ENCODE results near the gene PTPRG. TPM values are rescaled to one million over a fixed set of nuclear protein-coding genes. Genes with fewer than 3 reads are reported as not detected.

PTPRG gene
- total and polyA plus RNA-seq, 2 experiments from 2014 or later, result 24.4 to 131 TPM

DNA sequence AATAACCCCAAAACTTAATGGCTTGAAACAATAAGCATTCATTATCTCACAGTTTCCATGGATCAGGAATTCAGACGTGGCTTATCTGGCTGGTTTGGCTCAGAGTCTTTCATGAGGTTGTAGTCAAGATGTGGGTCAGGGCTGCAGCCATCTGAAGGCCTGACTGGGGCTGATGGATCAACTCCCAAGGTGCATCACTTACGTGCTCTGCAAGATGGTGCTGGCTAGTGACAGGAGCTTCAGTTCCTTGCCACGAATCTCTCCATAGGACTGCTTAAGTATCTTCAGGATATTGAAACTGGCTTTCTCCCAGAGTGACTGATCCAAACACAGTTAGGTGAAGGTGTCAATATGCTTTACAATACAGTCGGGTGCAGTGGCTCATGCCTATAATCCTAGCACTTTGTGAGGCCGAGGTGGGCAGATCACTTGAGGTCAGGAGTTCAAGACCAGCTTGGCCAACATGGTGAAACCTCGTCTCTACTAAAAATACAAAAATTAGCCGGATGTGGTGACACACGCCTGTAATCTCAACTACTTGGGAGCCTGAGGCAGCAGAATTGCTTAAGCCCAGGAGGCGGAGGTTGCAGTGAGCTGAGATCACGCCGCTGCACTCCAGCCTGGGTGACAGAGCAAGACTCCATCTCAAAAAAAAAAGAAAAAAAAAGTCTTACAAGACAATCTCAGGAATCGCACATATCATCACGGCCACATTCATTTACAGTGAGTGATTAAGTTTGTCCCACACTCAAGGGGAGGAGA lies 28.5 kb upstream of the PTPRG start:
- Histone ChIP-seq H3K79me2 (replicated peaks; ENCODE audit: insufficient read depth) (no peaks in the 10 kb centered on the region), H4K20me1 (replicated peaks; ENCODE audit: insufficient read depth) (no peaks in the 10 kb centered on the region), H3K4me1 (ENCODE audit: insufficient read depth) (peaks cover 15% of the 10 kb centered on the region), H3K4me3 (no peak overlapping the region), H3K27me3 (ENCODE audit: insufficient read depth) (no peaks in the 10 kb centered on the region), H3F3A (replicated peaks; ENCODE audit: low read depth) (no peaks in the 10 kb centered on the region), H3K4me2 (no peak overlapping the region), H2AFZ (no peak overlapping the region), H3K9me2 (ENCODE audit: insufficient read depth) (no peaks in the 10 kb centered on the region), H3K36me3 (ENCODE audit: insufficient read depth) (no peaks in the 10 kb centered on the region), H3K27ac (ENCODE audit: low read depth) (no peak overlapping the region)
- no peak overlapping the region for H3K27ac Mint-ChIP-seq
- ATAC-seq (no peak), DNase-seq (ENCODE audit: low spot score) (no peak)
- no peak for TF ChIP-seq JUNB (IDR thresholded peaks at IDR 0.05; ENCODE audit: unreplicated experiment)
- no peak for TF ChIP-seq ZNF114 (CRISPR knock-in tag; IDR thresholded peaks at IDR 0.05)
- TF ChIP-seq, protein P1, sequence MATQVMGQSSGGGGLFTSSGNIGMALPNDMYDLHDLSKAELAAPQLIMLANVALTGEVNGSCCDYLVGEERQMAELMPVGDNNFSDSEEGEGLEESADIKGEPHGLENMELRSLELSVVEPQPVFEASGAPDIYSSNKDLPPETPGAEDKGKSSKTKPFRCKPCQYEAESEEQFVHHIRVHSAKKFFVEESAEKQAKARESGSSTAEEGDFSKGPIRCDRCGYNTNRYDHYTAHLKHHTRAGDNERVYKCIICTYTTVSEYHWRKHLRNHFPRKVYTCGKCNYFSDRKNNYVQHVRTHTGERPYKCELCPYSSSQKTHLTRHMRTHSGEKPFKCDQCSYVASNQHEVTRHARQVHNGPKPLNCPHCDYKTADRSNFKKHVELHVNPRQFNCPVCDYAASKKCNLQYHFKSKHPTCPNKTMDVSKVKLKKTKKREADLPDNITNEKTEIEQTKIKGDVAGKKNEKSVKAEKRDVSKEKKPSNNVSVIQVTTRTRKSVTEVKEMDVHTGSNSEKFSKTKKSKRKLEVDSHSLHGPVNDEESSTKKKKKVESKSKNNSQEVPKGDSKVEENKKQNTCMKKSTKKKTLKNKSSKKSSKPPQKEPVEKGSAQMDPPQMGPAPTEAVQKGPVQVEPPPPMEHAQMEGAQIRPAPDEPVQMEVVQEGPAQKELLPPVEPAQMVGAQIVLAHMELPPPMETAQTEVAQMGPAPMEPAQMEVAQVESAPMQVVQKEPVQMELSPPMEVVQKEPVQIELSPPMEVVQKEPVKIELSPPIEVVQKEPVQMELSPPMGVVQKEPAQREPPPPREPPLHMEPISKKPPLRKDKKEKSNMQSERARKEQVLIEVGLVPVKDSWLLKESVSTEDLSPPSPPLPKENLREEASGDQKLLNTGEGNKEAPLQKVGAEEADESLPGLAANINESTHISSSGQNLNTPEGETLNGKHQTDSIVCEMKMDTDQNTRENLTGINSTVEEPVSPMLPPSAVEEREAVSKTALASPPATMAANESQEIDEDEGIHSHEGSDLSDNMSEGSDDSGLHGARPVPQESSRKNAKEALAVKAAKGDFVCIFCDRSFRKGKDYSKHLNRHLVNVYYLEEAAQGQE (IDR thresholded peaks at IDR 0.05; ENCODE audit: unreplicated experiment), result no peak
- TF ChIP-seq NANOG (IDR thresholded peaks at IDR 0.05; ENCODE audit: borderline replicate concordance), result no peak
- TF ChIP-seq, protein P2, sequence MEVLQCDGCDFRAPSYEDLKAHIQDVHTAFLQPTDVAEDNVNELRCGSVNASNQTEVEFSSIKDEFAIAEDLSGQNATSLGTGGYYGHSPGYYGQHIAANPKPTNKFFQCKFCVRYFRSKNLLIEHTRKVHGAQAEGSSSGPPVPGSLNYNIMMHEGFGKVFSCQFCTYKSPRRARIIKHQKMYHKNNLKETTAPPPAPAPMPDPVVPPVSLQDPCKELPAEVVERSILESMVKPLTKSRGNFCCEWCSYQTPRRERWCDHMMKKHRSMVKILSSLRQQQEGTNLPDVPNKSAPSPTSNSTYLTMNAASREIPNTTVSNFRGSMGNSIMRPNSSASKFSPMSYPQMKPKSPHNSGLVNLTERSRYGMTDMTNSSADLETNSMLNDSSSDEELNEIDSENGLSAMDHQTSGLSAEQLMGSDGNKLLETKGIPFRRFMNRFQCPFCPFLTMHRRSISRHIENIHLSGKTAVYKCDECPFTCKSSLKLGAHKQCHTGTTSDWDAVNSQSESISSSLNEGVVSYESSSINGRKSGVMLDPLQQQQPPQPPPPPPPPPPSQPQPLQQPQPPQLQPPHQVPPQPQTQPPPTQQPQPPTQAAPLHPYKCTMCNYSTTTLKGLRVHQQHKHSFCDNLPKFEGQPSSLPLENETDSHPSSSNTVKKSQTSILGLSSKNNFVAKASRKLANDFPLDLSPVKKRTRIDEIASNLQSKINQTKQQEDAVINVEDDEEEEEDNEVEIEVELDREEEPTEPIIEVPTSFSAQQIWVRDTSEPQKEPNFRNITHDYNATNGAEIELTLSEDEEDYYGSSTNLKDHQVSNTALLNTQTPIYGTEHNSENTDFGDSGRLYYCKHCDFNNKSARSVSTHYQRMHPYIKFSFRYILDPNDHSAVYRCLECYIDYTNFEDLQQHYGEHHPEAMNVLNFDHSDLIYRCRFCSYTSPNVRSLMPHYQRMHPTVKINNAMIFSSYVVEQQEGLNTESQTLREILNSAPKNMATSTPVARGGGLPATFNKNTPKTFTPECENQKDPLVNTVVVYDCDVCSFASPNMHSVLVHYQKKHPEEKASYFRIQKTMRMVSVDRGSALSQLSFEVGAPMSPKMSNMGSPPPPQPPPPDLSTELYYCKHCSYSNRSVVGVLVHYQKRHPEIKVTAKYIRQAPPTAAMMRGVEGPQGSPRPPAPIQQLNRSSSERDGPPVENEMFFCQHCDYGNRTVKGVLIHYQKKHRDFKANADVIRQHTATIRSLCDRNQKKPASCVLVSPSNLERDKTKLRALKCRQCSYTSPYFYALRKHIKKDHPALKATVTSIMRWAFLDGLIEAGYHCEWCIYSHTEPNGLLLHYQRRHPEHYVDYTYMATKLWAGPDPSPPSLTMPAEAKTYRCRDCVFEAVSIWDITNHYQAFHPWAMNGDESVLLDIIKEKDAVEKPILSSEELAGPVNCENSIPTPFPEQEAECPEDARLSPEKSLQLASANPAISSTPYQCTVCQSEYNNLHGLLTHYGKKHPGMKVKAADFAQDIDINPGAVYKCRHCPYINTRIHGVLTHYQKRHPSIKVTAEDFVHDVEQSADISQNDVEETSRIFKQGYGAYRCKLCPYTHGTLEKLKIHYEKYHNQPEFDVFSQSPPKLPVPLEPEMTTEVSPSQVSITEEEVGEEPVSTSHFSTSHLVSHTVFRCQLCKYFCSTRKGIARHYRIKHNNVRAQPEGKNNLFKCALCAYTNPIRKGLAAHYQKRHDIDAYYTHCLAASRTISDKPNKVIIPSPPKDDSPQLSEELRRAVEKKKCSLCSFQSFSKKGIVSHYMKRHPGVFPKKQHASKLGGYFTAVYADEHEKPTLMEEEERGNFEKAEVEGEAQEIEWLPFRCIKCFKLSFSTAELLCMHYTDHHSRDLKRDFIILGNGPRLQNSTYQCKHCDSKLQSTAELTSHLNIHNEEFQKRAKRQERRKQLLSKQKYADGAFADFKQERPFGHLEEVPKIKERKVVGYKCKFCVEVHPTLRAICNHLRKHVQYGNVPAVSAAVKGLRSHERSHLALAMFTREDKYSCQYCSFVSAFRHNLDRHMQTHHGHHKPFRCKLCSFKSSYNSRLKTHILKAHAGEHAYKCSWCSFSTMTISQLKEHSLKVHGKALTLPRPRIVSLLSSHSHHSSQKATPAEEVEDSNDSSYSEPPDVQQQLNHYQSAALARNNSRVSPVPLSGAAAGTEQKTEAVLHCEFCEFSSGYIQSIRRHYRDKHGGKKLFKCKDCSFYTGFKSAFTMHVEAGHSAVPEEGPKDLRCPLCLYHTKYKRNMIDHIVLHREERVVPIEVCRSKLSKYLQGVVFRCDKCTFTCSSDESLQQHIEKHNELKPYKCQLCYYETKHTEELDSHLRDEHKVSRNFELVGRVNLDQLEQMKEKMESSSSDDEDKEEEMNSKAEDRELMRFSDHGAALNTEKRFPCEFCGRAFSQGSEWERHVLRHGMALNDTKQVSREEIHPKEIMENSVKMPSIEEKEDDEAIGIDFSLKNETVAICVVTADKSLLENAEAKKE (CRISPR knock-in tag; IDR thresholded peaks at IDR 0.05), result no peak
- no peak for TF ChIP-seq STAT1 (IDR thresholded peaks at IDR 0.05; ENCODE audit: unreplicated experiment)
- no peak for TF ChIP-seq POLR2AphosphoS5 (IDR thresholded peaks at IDR 0.05; ENCODE audit: low read depth)
- TF ChIP-seq, protein P3, sequence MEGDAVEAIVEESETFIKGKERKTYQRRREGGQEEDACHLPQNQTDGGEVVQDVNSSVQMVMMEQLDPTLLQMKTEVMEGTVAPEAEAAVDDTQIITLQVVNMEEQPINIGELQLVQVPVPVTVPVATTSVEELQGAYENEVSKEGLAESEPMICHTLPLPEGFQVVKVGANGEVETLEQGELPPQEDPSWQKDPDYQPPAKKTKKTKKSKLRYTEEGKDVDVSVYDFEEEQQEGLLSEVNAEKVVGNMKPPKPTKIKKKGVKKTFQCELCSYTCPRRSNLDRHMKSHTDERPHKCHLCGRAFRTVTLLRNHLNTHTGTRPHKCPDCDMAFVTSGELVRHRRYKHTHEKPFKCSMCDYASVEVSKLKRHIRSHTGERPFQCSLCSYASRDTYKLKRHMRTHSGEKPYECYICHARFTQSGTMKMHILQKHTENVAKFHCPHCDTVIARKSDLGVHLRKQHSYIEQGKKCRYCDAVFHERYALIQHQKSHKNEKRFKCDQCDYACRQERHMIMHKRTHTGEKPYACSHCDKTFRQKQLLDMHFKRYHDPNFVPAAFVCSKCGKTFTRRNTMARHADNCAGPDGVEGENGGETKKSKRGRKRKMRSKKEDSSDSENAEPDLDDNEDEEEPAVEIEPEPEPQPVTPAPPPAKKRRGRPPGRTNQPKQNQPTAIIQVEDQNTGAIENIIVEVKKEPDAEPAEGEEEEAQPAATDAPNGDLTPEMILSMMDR (conservative IDR thresholded peaks at IDR 0.05; ENCODE audit: low read depth in 2 of 2), result no peak
- no peaks in the 10 kb centered on the region for H3K36me3 Mint-ChIP-seq (ENCODE audit: low read depth)
- peaks cover 39% of the 10 kb centered on the region for H3K4me1 Mint-ChIP-seq
- no peak overlapping the region for H3K4me3 Mint-ChIP-seq
- peaks cover 4% of the 10 kb centered on the region for H3K27me3 Mint-ChIP-seq (ENCODE audit: insufficient read depth, low read depth, poor library complexity)
- H3K9me3 Mint-ChIP-seq, result no peaks in the 10 kb centered on the region

All from GM23338 (cell line).